Natural killer cell (primary cell): ENCODE data around the gene FAM43B. TPM values are rescaled to one million over a fixed set of nuclear protein-coding genes. Genes with fewer than 3 reads are reported as not detected.

Source experiments
- ATAC-seq, 3 donors: fragments of 150-1000 bp in 2 of 3; fragments of 200-7000 bp in 1 of 3; cut with Tn5 transposase; 1 replicate in 1 of 3; 2 replicates in 2 of 3; pipeline ENCODE4 v1.10.0; 2021; ENCODE audit warnings: mild to moderate bottlenecking in 2 of 3, moderate library complexity in 2 of 3
- DNase-seq, 2 donors: peaks; one replicate each; pipeline versions ENCODE4 v3.0.0 to v3.0.0-alpha.2; 2013 to 2021; ENCODE audit warnings: mixed read lengths in 1 of 2
- H3K27ac ChIP-seq: one replicate; pipeline ENCODE4 v1.5.1; 2013; ENCODE audit warnings: mild to moderate bottlenecking, low read length
- H3K27me3 ChIP-seq: one replicate; pipeline ENCODE4 v1.6.1; 2013; ENCODE audit warnings: low read length; ENCODE audit not compliant: control insufficient read depth, insufficient read depth
- H3K36me3 ChIP-seq: one replicate; pipeline ENCODE4 v1.6.1; 2013; ENCODE audit warnings: low read length; ENCODE audit not compliant: control insufficient read depth, insufficient read depth
- H3K4me1 ChIP-seq: one replicate; pipeline ENCODE4 v1.6.1; 2013; ENCODE audit warnings: low read length; ENCODE audit not compliant: control insufficient read depth, insufficient read depth
- H3K4me3 ChIP-seq: one replicate; pipeline ENCODE4 v1.5.1; 2013; ENCODE audit warnings: low read length
- H3K9me3 ChIP-seq: one replicate; pipeline ENCODE4 v1.6.1; 2013; ENCODE audit warnings: low read length; ENCODE audit not compliant: control insufficient read depth, insufficient read depth
- H3K27ac Mint-ChIP-seq, 2 donors: one replicate each; pipeline ENCODE4 v1.8.0; 2022; ENCODE audit warnings: mild to moderate bottlenecking in 2 of 2, mixed read lengths in 2 of 2, moderate library complexity in 1 of 2
- H3K27me3 Mint-ChIP-seq, 2 donors: one replicate each; pipeline ENCODE4 v1.8.0; 2022; ENCODE audit warnings: low read depth in 2 of 2, mixed read lengths in 2 of 2
- H3K36me3 Mint-ChIP-seq: one replicate; pipeline ENCODE4 v1.8.0; 2022; ENCODE audit warnings: mixed read lengths
- H3K4me1 Mint-ChIP-seq, 2 donors: one replicate each; pipeline ENCODE4 v1.8.0; 2022; ENCODE audit warnings: mixed read lengths in 2 of 2
- H3K4me3 Mint-ChIP-seq: one replicate; pipeline ENCODE4 v1.8.0; 2022; ENCODE audit warnings: mild to moderate bottlenecking, moderate library complexity, mixed read lengths
- H3K9me3 Mint-ChIP-seq, 2 donors: one replicate each; pipeline ENCODE4 v1.8.0; 2022; ENCODE audit warnings: mixed read lengths in 2 of 2
- CTCF ChIP-seq: fragments of 200-600 bp; IDR thresholded peaks from one replicate; pipeline ENCODE4 v1.8.0; 2022; ENCODE audit warnings: antibody characterized with exemption
- WGBS: methylation state at CpG from one replicate; pipeline ENCODE4 v1.1.7; 2013; ENCODE audit warnings: missing lambda C conversion rate; ENCODE audit not compliant: insufficient coverage; 5-methylcytosine and 5-hydroxymethylcytosine counted together
- intact Hi-C: fragments of 100-400 bp; cut with micrococcal nuclease; formaldehyde crosslinking; loops from one replicate; pipeline ENCODE4 v1.14.2; 2022
- total RNA-seq, 4 donors: library from RNA; stranded (reverse); fragments of 120-200 nt in 1 of 4; gene quantifications; one replicate each; pipeline versions ENCODE4 v1.2.3 to v1.2.4, GENCODE V29; 2013 to 2022

The FAM43B gene
- total RNA-seq, 3 donors from 2014 or later (not counting 1 experiment from before 2014, with no cell fraction given) = not detected

- DNase-seq (no peak), ATAC-seq (no peak)
- no peaks in the 10 kb centered on the region for H3K9me3 ChIP-seq
- no peaks in the 10 kb centered on the region for H3K27me3 ChIP-seq
- Mint-ChIP-seq H3K4me1 (no peaks in the 10 kb centered on the region), H3K4me3 (no peak overlapping the region), H3K9me3 (no peaks in the 10 kb centered on the region), H3K36me3 (no peaks in the 10 kb centered on the region), H3K27me3 (peaks cover 7 to 14% of the 10 kb centered on the region in 2 donors), H3K27ac (no peak overlapping the region)
- H3K27ac ChIP-seq = no peak overlapping the region
- no peaks in the 10 kb centered on the region for H3K36me3 ChIP-seq
- 85% methylated on average over 3 of the region's 4 CpGs for WGBS
- no peaks in the 10 kb centered on the region for H3K4me1 ChIP-seq
- TF ChIP-seq CTCF = no peak
- intact Hi-C loops = no loop called here
- H3K4me3 ChIP-seq = no peak overlapping the region
These were observed 50.6 kb downstream of the FAM43B start for GRCh38 chr1:20602851-20603450.

- DNase-seq (no peak), ATAC-seq (peak in 1 of 3 donors; percentile 43)
- Mint-ChIP-seq H3K36me3 (no peaks in the 10 kb centered on the region), H3K9me3 (no peaks in the 10 kb centered on the region), H3K4me1 (no peaks in the 10 kb centered on the region), H3K4me3 (no peak overlapping the region), H3K27ac (no peak overlapping the region), H3K27me3 (peaks cover 5 to 10% of the 10 kb centered on the region in 2 donors)
- TF ChIP-seq CTCF = no peak
- Histone ChIP-seq H3K27ac (no peak overlapping the region), H3K4me1 (no peaks in the 10 kb centered on the region), H3K27me3 (no peaks in the 10 kb centered on the region), H3K9me3 (no peaks in the 10 kb centered on the region), H3K4me3 (no peak overlapping the region), H3K36me3 (no peaks in the 10 kb centered on the region)
- intact Hi-C loops = no loop called here
- WGBS = 85% methylated on average over 9 of the region's 9 CpGs
These were observed 51.4 kb downstream of the FAM43B start for GRCh38 chr1:20603504-20604464.

Other genes with a start within 250 kb of the FAM43B start
- 1 to 10 TPM; 1.6 to 2.6 (median 1.6) TPM for gene CAMK2N1, start 66.4 kb upstream of the FAM43B start, total RNA-seq
- gene MUL1, start 44.4 kb upstream of the FAM43B start, total RNA-seq = 10 to 100 TPM; 21.0 to 29.5 (median 28.8) TPM
- gene CDA, start 36.5 kb downstream of the FAM43B start, total RNA-seq = 1 to 10 TPM in 2 of 3 donors, not detected in 1; 1.4 to 5.3 TPM
- gene PINK1, start 80.9 kb downstream of the FAM43B start, total RNA-seq = 10 to 100 TPM; 10.8 to 16.2 (median 15.0) TPM
- 100 to 1,000 TPM; 137 to 158 (median 153) TPM for gene DDOST, start 108.8 kb downstream of the FAM43B start, total RNA-seq
- gene KIF17, start 165.4 kb downstream of the FAM43B start, total RNA-seq = not detected
- gene SH2D5, start 180.1 kb downstream of the FAM43B start, total RNA-seq = not detected
- 100 to 1,000 TPM; 243 to 296 (median 274) TPM for gene HP1BP3, start 234.7 kb downstream of the FAM43B start, total RNA-seq